NOMO-1 (cell line): ENCODE results near the gene RNF14.
A peak's percentile ranks its signal among the peaks of the same experiment; 100 is the strongest.
"Not testable (repeated sequence)": the region's sequence is repeated elsewhere in the genome, so short reads cannot be mapped to it uniquely, and the experiment has no call there.

Source experiments
- DNase-seq, 2 experiments: peaks; one replicate each; lab custom pipeline; 2025; ENCODE audit not compliant: unreplicated experiment in 2 of 2; lab: John Stamatoyannopoulos, UW

RNF14 gene

GRCh38 chr5:141968914-141969608 is at the start of gene RNF14:
Gene RNF14, plus strand, starts transcription at chr5:141969105. Its CDS starts 4,484 bp downstream, at chr5:141973589.
- peak; percentile 97 to 98 for DNase-seq

- DNase-seq = no peak
These were observed 49.4 kb upstream of the RNF14 start for GRCh38 chr5:141919218-141920119.

DNA sequence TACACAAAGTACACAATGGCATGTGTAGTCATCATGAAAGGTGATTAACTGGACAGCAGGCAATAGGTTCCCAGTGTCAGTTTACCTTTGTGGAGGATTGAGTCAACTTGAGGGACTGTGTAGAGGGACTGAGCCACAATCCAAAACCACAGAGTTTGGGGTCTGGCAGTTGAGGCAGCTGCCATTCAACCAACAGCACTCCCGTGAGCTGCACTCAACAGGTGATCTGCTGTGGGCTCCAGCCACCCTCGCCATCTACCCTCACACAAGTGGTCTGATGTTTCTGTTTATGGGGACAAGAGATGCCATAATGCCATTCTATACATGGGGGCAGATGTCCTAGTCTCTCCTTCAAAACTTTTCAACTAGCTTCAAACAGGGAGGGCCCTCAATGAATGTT is 48.1 kb upstream of the RNF14 start:
- DNase-seq = no peak

GRCh38 chr5:141922827-141923447 is 46.0 kb upstream of the RNF14 start:
- not testable (repeated sequence) for DNase-seq

GRCh38 chr5:141923448-141924313 is 45.2 kb upstream of the RNF14 start, which contains the start of gene DELE1:
Gene DELE1, plus strand, starts transcription at chr5:141923871. Its CDS starts 71 bp downstream, at chr5:141923942.
- peak; percentile 95 to 97 for DNase-seq

- DNase-seq = no peak
These were observed 42.5 kb upstream of the RNF14 start for GRCh38 chr5:141926434-141926833.

DNA sequence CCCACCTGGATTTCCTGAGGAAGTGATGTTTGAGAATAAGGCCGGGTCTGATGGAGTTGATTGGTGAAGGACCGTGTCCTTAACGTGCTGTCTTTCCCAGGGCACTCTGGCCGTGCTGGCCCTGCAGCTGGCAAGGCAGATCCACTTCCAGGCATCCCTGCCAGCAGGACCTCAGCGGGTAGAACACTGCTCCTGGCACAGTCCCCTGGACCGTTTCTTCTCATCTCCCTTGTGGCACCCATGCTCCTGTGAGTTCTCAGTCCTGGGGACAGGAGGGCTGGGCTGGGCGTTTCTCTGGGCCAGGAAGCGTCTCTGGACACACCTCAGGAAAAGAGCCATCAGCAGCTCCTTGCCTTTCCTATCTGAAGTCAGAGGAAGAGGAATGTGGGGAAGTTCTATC is 40.9 kb upstream of the RNF14 start:
- no peak for DNase-seq

DNA sequence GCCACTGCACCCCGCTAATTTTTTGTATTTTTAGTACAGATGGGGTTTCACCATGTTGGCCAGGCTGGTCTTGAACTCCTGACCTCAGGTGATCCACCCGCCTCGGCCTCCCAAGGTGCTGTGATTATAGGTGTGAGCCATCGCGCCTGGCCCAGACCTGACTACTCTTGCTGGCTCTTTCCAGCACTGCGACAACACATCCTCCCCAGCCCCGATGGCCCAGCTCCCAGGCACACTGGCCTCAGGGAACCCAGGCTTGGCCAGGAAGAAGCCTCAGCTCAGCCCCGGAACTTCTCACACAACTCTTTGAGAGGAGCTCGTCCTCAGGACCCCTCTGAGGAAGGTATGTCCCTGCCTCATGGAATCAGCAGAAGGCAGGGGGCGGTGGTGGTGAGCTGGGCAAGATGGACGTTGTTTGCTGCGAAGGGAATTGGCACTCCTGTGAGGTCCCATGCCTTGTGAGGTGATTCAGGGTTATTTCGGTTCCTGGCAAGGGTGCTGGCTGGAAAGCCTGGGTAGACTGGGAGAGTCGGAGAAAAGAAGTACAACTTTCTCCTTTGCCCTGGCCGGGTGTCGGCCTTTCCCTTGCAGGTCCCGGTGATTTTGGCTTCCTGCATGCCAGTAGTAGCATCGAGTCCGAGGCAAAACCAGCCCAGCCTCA is 39.4 kb upstream of the RNF14 start:
- no peak for DNase-seq

DNA sequence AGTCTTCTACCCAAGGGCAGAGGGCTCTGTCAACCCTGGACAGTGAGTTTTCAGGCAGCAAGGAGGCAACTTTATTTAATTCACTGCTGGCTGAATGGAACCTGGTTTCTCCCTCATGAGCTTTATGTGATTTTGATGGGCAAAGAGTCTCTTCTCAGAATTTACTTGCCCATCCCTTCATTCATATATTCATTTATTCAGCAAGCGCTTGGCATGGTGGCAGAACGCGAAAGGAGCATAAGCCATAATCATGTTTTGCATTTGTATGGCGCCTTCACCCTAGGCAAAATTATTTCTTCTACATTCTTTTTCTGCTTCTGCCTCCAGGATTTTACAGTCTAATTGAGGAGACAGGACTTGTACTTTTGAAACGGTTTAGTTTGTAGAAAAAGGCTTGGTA is 37.2 kb upstream of the RNF14 start:
- DNase-seq = no peak

GRCh38 chr5:141933151-141933550 is 35.8 kb upstream of the RNF14 start:
- DNase-seq = no peak

GRCh38 chr5:141934099-141934844 is 34.6 kb upstream of the RNF14 start:
- DNase-seq = no peak

GRCh38 chr5:141935538-141935937 is 33.4 kb upstream of the RNF14 start:
- DNase-seq = no peak

DNA sequence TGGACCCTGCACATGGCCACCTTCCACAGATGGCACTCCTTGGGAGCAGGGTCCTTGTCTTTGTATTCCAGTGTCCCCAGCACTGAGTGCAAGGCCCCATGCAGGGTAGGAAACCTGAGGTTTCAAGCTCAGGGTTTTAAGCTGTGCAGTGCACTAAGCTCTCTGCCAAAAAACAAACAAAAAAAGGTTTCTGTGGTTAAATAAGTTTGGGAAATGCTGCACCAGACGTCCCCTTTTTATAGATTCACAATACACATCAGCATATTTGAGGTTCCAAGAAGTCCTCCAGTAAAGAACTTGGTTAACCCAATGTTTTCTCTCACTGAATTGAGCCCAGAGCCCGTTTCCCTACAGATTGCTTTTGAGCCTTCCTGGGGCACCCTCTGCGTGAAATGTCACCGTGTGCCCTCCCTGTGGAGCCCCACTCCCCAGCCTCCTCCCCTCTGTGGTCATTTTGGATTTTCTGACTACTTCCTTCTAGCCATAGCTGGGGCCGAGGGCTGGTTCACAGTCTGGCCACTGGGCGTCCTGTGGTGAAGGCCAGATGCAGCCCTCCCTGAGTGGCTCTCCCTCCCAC is 28.1 kb upstream of the RNF14 start:
- no peak for DNase-seq

DNA sequence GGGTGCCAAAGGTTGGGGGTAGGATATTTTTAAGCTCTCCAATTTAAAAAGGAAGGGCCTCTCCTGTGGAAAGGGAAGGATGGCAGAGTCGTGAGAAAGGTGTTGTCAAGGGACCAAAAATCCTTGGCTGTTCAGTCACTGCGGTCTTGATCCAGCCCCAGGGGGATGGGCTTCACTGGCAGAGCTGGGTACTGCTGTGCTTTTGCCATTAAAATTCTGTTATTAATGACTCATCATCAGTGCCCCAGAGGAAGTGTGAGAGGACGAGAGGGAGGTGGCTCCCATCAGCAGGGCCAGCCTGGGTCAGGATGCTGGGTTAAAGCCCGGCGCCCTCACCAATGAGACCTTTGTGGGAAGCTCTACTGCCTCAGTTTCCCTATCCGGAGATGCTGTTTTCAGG is 27.6 kb upstream of the RNF14 start:
- DNase-seq = no peak

DNA sequence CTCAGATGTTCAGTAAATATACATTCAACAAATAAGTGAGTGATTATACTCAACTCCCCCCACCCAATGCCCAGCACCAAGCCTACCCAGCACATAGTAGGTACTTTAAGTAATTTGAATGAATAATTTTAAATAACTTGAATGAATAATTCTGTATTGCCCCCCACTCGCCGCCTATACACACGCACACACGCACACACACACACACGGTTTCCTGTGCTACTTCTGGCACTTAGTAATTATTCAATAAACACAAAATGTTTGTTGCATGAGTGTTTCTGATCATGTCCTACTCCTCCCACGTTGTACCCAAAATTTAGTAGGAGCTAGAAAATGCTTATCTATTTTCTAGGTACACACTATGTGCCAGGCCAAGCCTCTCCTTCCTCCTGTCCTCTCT is 27.1 kb upstream of the RNF14 start:
- no peak for DNase-seq

DNA sequence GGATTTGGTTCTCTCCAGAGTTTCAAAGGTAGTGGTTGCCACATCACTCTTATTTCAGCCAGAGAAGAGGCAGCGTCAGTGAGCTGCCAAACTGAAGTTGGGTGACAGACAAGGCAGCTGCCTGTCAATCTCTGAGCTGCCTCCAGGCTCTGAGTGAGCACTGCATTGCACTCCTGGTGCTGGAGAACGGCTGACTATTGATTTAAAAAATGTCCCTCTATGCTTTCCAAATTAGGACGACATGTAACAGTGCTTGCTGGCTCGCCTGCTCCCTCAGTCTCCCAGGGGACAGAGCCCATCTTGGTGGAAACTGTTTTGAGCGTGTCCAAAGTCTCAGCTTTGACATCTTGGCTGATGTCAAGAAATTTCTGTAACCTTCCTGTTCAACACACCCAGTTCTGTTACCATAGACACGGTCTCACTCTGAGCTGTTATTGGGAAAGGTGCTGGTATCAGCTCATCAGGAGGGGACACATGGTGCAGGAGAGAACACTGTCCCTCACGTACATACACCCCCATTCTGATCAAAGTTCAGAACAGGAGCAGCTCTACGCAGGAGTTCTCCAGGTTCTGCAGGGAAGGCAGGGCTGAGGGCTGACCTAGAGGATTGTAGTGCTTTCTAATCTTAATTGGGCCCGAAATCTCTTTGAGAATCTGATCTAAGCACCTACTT is 26.6 kb upstream of the RNF14 start:
- DNase-seq = no peak

- DNase-seq = no peak
These were observed 24.8 kb upstream of the RNF14 start for GRCh38 chr5:141944076-141944475.

DNA sequence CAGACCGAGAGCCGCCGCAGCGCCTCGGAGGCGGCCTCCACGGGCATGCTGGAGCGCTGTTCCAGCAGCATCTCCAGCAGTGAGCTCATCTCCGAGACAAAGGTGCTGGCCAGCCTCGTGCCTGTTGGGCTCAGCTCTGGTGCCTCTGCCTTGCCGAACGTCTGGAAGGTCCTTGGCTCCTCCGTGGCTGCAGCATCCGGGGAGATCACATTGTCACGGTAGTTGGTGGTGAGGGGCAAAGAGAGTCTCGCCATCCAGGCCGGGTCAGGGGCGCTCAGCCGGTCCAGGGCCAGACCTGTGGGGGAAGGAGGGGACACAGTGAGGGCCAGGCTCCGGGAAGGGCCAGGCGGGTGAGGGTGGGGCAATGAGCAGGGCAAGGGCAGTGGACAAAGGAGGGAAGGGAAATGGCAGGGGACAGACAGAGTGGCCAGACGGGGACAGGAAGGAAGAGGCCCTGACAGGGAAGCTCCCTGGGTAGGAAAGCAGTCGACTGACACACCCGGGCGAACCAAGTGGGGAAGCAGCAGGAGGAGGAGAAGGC is 23.3 kb upstream of the RNF14 start:
- DNase-seq = no peak
